Astrocyte of the spinal cord (primary cell): Measurements from ENCODE around the gene BSN.

Source experiments
- DNase-seq: peaks from one replicate; pipeline ENCODE4 v3.0.0; 2011; ENCODE audit warnings: low read depth, low spot score
- H3K4me3 ChIP-seq: 2 replicates; pipeline ENCODE4 v1.5.1; 2011; ENCODE audit warnings: low read depth, mild to moderate bottlenecking, low read length, moderate library complexity
- CTCF ChIP-seq: IDR thresholded peaks from 2 replicates; pipeline ENCODE4 v1.5.1; 2012; ENCODE audit warnings: low read depth, mild to moderate bottlenecking, low read length, inconsistent platforms
- in situ Hi-C: cut with HindIII; loops from 2 replicates; pipeline ENCODE4 v1.10.0; 2017; ENCODE audit warnings: low sequenced_read_pairs

The BSN gene

GRCh38 chr3:49553692-49554632 lies at the start of gene BSN:
BSN (plus strand) TSS chr3:49554477; CDS start chr3:49554603, 126 bp downstream.
- peak within 1 kb of the TSS; percentile 71 for H3K4me3 ChIP-seq
- DNase-seq: peak; percentile 83
- no peak for TF ChIP-seq CTCF
- in situ Hi-C loops: no loop called here

GRCh38 chr3:49506906-49507305 lies 47.4 kb upstream of the BSN start:
- in situ Hi-C loops: no loop called here
- TF ChIP-seq CTCF: no peak
- no peak overlapping the region for H3K4me3 ChIP-seq
- DNase-seq: no peak

GRCh38 chr3:49509028-49509561 lies 45.2 kb upstream of the BSN start:
- H3K4me3 ChIP-seq: no peak overlapping the region
- no peak for TF ChIP-seq CTCF
- in situ Hi-C loops: no loop called here
- no peak for DNase-seq

- DNase-seq: no peak
- H3K4me3 ChIP-seq: no peak overlapping the region
- no peak for TF ChIP-seq CTCF
- in situ Hi-C loops: no loop called here
Observed at GRCh38 chr3:49511639-49512038, 42.6 kb upstream of the BSN start.

- in situ Hi-C loops: no loop called here
- DNase-seq: no peak
- H3K4me3 ChIP-seq: no peak overlapping the region
- TF ChIP-seq CTCF: no peak
Observed at GRCh38 chr3:49512781-49513355, 41.4 kb upstream of the BSN start.

- in situ Hi-C loops: no loop called here
- H3K4me3 ChIP-seq: no peak overlapping the region
- DNase-seq: no peak
- TF ChIP-seq CTCF: no peak
Observed at GRCh38 chr3:49513494-49514124, 40.7 kb upstream of the BSN start.
